NCI-H1048 (cell line): ENCODE measurements around the gene NIT1.
"Not testable (repeated sequence)": the region's sequence is repeated elsewhere in the genome, so short reads cannot be mapped to it uniquely, and the experiment has no call there.

Source experiments
- DNase-seq: peaks from one replicate; lab custom pipeline; 2025; lab: John Stamatoyannopoulos, UW

The NIT1 gene

DNA sequence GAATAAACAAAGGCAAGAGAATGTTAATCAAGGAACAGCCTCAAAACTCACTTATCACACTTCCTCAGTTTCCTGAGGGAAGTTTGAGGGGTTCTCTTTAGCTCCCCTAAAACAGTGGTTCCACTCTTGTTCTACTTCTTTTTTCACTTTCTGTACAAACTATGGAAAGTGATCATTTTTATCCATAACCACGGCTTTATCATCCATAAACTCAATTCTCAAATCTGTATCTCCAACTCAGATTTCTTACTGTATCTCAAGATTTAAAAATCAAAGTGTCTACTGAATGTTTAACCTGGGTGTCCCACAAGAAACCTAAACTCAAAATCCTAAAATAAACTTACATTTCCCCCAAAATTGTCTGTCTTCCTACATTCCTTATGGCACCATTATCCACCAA lies 4.0 kb upstream of the NIT1 start:
- no peak for DNase-seq

GRCh38 chr1:161114556-161114955 lies 3.3 kb upstream of the NIT1 start:
- DNase-seq: no peak

- DNase-seq: no peak
These were observed 2.7 kb upstream of the NIT1 start for GRCh38 chr1:161115132-161115711.

DNA sequence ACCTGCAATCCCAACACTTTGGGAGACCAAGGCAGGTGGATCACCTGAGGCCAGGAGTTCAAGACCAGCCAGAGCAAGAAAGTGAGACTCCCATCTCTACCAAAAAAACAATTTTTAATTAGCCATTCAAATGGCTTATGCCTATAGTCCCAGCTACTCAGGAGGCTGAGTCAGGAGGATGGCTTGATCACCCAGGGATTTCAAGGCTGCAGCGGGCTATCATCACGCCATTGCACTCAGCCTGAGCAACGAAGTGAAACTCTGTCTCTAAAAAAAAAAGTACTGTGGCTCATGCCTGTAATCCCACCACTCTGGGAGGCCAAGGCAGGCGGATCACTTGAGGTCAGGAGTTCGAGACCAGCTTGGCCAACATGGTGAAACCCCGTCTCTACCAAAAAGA lies 1.9 kb upstream of the NIT1 start:
- not testable (repeated sequence) for DNase-seq

- no peak for DNase-seq
These were observed 1.4 kb downstream of the NIT1 start for GRCh38 chr1:161119092-161119903.

- DNase-seq: no peak
These were observed 3.2 kb downstream of the NIT1 start for GRCh38 chr1:161121042-161121650.

DNA sequence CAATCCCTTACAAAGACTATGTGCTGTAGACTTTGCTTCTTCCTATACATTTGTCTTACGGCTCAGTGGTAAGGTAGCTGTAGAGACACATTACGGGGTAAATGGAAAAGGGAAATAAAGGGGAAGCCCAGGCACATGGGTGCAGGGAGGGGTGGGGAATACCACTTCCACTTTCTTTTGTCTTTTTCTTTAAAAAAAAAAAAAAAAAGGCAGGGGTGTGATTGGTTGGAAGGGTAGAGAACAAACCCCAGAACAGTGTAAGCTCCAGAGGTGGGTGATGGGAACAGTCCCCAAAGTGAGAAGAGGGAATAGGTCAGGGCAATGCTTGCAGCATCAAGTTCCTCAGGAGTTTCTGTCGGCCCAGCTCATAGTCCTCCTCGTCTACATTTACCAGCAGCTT lies 3.9 kb downstream of the NIT1 start:
- no peak for DNase-seq

- no peak for DNase-seq
These were observed 5.1 kb downstream of the NIT1 start for GRCh38 chr1:161122967-161123366.

- no peak for DNase-seq
These were observed 9.7 kb downstream of the NIT1 start for GRCh38 chr1:161127649-161128048.

- DNase-seq: no peak
These were observed 10.9 kb downstream of the NIT1 start for GRCh38 chr1:161128591-161129420.

- DNase-seq: no peak
These were observed 12.4 kb downstream of the NIT1 start for GRCh38 chr1:161130266-161130665.

DNA sequence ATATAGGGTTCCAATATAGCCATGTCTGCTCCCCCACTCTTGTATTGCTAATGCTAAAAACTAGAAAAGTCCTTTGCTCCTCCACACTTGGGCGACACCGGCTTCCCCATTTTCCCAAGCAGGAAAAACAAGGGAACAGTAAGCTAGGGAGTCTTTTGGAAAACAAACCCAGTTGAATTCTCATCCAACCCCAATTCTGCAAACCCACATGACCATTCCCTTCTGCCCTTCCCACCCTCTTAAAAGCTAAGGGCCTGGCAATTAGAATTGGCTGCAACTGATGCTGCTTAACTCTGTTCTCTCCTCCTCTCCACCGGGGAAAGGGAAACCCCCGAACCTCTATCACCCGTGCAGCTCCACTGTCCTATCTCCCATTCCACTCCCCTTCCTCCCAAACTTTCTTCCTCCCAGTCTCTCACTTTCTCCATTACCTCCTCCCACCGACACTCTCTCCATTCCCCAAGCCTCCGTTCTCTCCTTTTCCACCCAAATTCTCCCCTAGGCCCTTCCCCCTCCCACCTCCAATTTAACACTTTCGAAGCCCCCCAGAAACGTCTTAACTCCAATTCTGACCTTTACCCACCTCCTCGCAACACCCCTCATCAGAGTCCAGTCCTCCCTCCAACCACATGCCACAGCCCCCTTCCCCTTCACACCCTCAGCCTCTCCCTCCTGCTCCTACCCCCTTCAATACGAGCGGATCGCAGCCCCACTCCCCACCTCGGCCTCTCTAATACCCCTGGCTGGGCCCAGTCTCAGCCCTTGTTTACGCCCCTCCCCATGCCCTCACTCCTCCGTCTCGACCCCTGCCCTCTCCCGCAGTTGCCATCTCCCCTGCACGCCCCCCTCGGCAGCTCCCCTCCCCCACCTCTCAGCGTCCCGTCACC lies 13.9 kb downstream of the NIT1 start:
- no peak for DNase-seq

DNA sequence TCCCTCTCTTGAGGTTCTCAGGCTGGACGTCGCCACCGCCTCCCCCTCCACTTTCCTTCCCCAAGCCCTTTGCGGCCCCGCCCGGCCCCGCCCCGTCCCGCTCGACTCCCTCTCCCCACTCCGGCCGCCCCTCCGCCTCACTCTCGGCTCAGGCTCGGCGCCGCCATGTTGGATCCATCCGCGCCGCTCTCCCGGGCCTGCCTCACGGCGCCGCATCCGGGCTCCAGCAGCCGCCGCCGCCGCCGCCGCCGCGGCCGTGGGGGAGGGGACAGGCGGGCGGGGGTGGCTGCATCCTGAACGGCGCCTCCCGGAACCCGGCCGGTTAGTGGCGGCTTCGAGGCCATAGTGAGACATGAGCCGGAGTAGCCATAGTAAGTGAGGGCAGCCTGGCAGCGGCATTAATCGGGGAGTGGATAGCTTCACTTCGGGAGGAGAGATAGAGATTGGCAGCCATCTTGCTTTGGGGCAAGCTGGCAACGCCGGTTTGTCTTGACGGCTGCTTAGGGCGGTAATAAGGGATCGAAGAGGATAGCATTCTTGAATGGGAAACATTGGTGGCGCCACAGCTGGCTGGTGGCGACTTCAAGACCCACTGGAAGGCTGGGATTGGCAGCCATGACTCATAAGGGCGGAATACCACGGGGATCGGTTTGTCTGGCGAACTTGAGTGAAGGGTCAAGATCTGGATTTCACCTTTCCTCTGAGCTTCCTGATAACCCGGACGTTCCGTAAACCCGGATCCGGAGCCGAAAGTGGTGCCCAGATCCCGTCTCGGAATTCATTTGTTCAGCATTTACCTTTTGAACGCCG lies 14.7 kb downstream of the NIT1 start, which contains the start of gene DEDD:
Gene DEDD, minus strand, starts transcription at position 258 of the 810 bp plus-strand sequence. CDS start 8,205 bp downstream, outside the sequence.
- peak; percentile 90 for DNase-seq

DNA sequence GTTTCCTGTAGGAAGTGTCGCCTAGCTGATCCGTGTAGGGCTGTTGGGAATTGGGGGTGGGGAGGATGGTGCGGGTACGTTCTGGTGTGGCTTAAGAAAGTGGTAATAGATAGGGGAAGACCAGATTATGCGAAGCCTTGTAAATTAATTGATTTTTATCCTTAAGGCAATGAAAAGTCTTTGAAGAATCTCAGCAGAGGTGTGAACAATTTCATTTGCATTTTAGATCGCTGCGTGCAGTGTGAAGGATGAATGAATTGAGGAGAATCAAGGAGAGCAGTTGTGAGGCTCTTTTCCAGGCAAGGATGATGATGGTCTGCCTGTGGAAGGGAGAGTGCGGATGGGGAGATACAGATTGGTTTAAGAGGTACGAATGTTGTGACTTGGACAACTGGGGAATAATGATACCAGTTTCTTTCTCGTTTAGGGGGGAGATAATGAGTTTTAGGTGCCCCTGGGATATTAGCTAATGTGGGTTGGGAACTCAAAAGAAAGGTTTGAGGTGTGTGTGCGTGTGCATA lies 15.4 kb downstream of the NIT1 start:
- DNase-seq: no peak

GRCh38 chr1:161137881-161138280 lies 20.0 kb downstream of the NIT1 start:
- no peak for DNase-seq

DNA sequence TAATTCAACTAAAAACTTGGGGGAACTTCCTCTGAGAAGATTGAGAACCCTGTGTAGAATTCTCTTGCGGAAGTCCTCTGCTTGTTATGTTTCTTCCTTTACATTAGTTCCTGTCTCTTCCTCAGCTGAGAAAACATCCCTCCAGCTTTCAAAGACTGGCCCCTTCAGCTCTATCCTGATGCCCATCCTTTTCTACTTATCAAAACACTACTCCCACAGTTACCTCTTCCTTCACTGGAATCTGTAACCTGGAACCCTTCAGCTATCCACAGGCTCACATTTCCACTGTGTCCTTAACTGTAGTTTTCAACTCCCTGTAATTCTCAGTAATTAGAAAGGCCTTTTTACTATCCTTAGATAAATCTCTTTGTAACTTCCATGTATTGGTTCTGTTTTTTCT lies 20.5 kb downstream of the NIT1 start:
- no peak for DNase-seq

DNA sequence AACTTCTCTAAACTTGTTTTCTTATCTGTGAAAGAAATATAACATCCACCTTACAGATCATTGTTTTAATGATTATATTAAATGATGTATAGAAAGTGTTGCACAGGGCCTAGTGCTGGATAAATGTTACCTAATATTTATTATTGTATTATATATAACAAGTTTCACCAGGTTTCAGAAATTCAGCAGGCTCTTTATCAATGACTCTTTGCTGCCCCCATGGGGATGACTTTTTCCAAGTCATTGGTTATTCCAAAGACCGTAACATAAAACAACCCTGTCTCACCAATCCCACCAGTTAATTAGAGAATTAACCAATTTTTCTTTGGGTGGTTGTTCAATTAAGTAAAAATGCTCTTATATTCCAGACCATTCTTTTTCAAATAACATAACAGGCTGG lies 21.9 kb downstream of the NIT1 start:
- DNase-seq: no peak

DNA sequence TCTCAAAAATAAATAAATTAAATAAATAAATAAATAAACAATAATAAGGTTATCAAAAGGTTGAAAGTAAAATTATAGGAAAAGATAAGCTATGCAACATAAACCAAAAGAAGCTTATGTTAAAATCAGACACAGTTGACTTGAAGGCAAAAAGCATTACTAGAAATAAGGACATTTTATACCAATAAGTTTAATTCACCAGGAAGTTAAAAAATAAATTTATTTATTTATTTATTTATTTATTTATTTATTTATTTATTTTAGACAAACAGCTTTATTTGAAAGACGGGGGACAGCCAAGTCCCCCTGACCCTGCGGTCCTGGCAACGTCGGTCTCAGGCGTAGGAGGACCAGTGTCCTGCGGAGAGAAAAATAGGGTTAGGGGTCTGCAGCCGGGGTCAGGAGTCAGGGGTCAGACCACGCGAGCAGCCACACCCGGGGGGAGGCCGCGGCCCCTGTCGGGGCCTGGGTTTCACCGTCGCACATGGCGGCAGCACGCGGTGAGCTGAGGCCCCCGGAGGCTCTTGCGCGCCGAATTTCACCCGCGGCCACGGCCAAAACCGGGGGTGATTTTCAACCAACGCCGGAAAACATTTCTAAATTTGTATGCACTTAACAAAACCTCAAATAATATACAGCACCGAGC lies 23.0 kb downstream of the NIT1 start:
- no peak for DNase-seq

GRCh38 chr1:161145832-161146231 lies 27.9 kb downstream of the NIT1 start:
- DNase-seq: no peak

- DNase-seq: no peak
These were observed 35.3 kb downstream of the NIT1 start for GRCh38 chr1:161153176-161153575.
